ENCODE results near the gene SLX4IP. TPM values are rescaled to one million over a fixed set of nuclear protein-coding genes. Genes with fewer than 3 reads are reported as not detected.

The SLX4IP gene
- total RNA-seq, 1 donor from 2014 or later: 4.5 TPM

DNA sequence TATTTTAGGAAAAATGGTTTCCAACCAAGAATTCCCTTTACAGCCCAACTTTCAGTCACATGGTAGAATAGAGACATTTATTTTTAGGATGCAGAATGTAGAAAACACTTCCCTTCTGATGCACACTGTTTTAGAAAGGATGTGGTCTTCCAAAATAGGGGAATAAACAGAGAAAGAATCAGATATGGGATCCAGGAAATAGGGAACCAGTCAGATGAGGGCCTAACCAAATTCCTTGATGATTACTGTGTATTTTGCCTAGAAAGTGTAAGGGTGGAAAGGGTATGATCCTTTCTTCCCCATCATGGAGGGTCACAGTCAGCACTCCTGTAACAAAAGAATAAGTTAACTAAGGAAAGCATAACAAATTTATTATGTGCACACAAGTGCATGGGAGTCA is 27.4 kb downstream of the SLX4IP start:
- Histone ChIP-seq H3K9me3 (no peaks in the 10 kb centered on the region), H3K4me1 (peaks cover 0 to 9% of the 10 kb centered on the region in 2 donors), H3K27me3 (no peaks in the 10 kb centered on the region), H3K27ac (no peak overlapping the region), H3K4me3 (no peak overlapping the region), H3K36me3 (no peaks in the 10 kb centered on the region)
- no peak for DNase-seq (ENCODE audit: low spot score in 2 of 2)
- intact Hi-C loops (cut with DNase I): no loop called here
- TF ChIP-seq, protein P1, sequence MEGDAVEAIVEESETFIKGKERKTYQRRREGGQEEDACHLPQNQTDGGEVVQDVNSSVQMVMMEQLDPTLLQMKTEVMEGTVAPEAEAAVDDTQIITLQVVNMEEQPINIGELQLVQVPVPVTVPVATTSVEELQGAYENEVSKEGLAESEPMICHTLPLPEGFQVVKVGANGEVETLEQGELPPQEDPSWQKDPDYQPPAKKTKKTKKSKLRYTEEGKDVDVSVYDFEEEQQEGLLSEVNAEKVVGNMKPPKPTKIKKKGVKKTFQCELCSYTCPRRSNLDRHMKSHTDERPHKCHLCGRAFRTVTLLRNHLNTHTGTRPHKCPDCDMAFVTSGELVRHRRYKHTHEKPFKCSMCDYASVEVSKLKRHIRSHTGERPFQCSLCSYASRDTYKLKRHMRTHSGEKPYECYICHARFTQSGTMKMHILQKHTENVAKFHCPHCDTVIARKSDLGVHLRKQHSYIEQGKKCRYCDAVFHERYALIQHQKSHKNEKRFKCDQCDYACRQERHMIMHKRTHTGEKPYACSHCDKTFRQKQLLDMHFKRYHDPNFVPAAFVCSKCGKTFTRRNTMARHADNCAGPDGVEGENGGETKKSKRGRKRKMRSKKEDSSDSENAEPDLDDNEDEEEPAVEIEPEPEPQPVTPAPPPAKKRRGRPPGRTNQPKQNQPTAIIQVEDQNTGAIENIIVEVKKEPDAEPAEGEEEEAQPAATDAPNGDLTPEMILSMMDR (IDR thresholded peaks at IDR 0.05): no peak

DNA sequence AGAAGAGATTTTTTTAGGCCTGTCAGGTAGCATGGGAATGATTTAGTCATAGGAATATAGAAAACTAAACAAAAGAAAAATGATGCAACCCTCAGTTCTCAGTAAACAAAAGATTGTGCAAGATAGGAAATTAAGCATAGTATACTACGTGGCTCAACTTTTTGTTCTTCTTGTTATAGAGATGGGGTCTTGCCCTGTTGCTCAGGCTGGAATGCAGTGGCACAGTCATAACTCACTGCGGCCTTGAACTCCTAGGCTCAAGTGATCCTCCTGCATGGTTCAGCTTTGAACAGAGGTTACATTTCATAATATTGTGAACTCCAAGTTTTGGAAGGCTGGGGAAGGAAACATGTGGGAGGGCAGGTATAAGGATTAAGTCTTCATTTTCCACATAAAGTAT is 28.5 kb downstream of the SLX4IP start:
- intact Hi-C loops (cut with DNase I): no loop called here
- Histone ChIP-seq H3K9me3 (no peaks in the 10 kb centered on the region), H3K4me1 (peaks cover 4 to 20% of the 10 kb centered on the region in 2 donors), H3K4me3 (no peak overlapping the region), H3K27ac (no peak overlapping the region), H3K36me3 (no peaks in the 10 kb centered on the region), H3K27me3 (no peaks in the 10 kb centered on the region)
- DNase-seq (ENCODE audit: low spot score in 2 of 2): no peak
- TF ChIP-seq, protein P1 (IDR thresholded peaks at IDR 0.05): no peak

DNA sequence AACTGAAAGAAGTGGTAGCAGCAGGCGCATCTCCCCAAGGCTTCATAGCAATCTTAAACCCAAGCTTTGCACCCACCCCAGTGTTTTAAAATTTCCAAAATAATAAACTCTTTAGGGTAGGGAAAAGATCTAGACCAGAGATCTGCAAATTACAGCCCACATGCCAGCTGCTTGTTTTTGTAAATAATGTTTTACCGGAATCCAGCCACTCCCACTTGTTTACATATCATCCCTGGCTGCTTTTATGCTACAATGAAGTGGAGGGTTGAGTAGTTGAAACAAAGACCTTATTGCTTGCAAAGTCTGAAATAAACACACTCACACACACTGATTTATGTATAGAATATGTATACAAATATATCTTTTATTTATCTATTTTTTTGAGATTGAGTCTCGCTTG is 30.0 kb downstream of the SLX4IP start:
- intact Hi-C loops (cut with DNase I): loop anchor here (5.0 kb wide), 1 partner anchor 1077 kb away; no protein-coding TSS in a partner anchor

DNA sequence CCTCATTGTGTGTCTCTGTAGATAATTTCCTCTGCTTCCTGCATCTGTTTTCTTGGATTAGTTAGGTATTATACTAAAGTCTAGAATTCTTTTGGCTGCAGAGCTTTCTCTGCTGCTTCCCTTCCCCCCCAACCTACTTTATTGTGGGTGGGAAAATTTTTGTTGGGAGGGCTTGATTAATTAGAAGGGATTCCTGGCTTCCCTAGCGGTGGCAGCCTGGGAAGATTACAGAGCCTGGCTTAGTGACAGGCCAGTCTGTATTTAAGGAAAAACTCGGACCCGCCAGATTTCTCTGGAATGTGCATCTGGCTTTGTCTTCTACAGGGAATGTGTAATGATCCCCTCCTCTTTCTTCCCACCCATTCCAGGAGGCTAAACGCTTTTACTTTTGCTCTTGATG is 31.2 kb downstream of the SLX4IP start:
- peaks cover 4 to 37% of the 10 kb centered on the region in 2 donors for H3K4me1 ChIP-seq
- no peaks in the 10 kb centered on the region for H3K9me3 ChIP-seq
- intact Hi-C loops (cut with DNase I): loop anchor here (5.0 kb wide), 1 partner anchor 1076 kb away; no protein-coding TSS in a partner anchor
- H3K36me3 ChIP-seq: no peaks in the 10 kb centered on the region
- H3K27ac ChIP-seq: peak overlapping the region; percentile 62 to 67
- TF ChIP-seq, protein P1 (IDR thresholded peaks at IDR 0.05): no peak
- no peaks in the 10 kb centered on the region for H3K27me3 ChIP-seq
- no peak for DNase-seq (ENCODE audit: low spot score in 2 of 2)
- H3K4me3 ChIP-seq: peak overlapping the region; percentile 10 to 53

More for the DNA sequence above, 30.0 kb downstream of the SLX4IP start:
- Histone ChIP-seq H3K27me3 (no peaks in the 10 kb centered on the region), H3K4me1 (peaks cover 4 to 32% of the 10 kb centered on the region in 2 donors), H3K36me3 (no peaks in the 10 kb centered on the region), H3K27ac (no peak overlapping the region), H3K4me3 (no peak overlapping the region), H3K9me3 (no peaks in the 10 kb centered on the region)
- TF ChIP-seq, protein P1 (IDR thresholded peaks at IDR 0.05): no peak
- DNase-seq (ENCODE audit: low spot score in 2 of 2): no peak

DNA sequence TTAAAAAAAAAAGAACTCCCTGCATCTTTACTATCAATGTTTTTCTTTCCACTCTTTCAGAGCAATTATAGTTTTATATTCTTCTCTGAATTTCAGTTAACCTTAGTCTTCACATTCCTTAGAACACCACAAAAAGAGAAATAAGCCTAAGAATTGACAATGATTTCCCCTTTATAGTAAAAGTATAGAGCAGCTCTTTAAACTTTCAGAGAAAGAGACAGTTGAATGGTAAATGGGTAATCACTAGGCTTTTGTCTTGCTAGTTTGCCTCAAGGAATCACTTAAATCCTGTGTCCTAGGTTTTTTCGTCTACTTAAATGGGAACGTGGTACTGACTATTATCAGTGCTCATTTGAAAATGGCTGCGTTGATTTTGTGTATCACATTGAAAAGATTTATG is 31.8 kb downstream of the SLX4IP start:
- intact Hi-C loops (cut with DNase I): loop anchor here (5.0 kb wide), 1 partner anchor 1075 kb away; no protein-coding TSS in a partner anchor
- Histone ChIP-seq H3K27me3 (no peaks in the 10 kb centered on the region), H3K36me3 (no peaks in the 10 kb centered on the region), H3K9me3 (peaks cover 0 to 3% of the 10 kb centered on the region in 2 donors), H3K27ac (peak overlapping the region; percentile 62 to 67), H3K4me1 (peaks cover 4 to 37% of the 10 kb centered on the region in 2 donors), H3K4me3 (peak overlapping the region; percentile 10 to 53)
- no peak for DNase-seq (ENCODE audit: low spot score in 2 of 2)
- TF ChIP-seq, protein P1 (IDR thresholded peaks at IDR 0.05): no peak
